Central memory CD8-positive, alpha-beta T cell (primary cell): ENCODE data around the gene ARHGAP10.

Source experiments
- ATAC-seq: fragments of 150-1000 bp; cut with Tn5 transposase; replicated peaks from 2 replicates; pipeline ENCODE4 v1.10.0; 2022; ENCODE audit warnings: mild to moderate bottlenecking, moderate FRiP score, moderate number of reproducible peaks; ENCODE audit not compliant: poor library complexity, severe bottlenecking; ENCODE audit errors: extremely low read depth
- DNase-seq, 2 donors: peaks; one replicate each; pipeline ENCODE4 v3.0.0; 2021; ENCODE audit warnings: low spot score in 2 of 2
- H3K27ac Mint-ChIP-seq: one replicate; pipeline ENCODE4 v1.8.0; 2022; ENCODE audit warnings: low read depth, mild to moderate bottlenecking, moderate library complexity, mixed read lengths
- H3K27me3 Mint-ChIP-seq: one replicate; pipeline ENCODE4 v1.8.0; 2022; ENCODE audit warnings: mixed read lengths
- H3K36me3 Mint-ChIP-seq: one replicate; pipeline ENCODE4 v1.8.0; 2022; ENCODE audit warnings: mild to moderate bottlenecking, moderate library complexity, mixed read lengths; ENCODE audit not compliant: insufficient read depth
- H3K4me1 Mint-ChIP-seq: one replicate; pipeline ENCODE4 v1.8.0; 2022; ENCODE audit warnings: mixed read lengths
- H3K4me3 Mint-ChIP-seq: one replicate; pipeline ENCODE4 v1.8.0; 2022; ENCODE audit warnings: mild to moderate bottlenecking, moderate library complexity, mixed read lengths
- H3K9me3 Mint-ChIP-seq: one replicate; pipeline ENCODE4 v1.8.0; 2022; ENCODE audit warnings: mixed read lengths

The ARHGAP10 gene

GRCh38 chr4:148023512-148024181, 291.8 kb downstream of the ARHGAP10 start:
- Mint-ChIP-seq H3K36me3 (peaks cover 3% of the 10 kb centered on the region), H3K9me3 (peaks cover 9% of the 10 kb centered on the region), H3K4me3 (no peak overlapping the region), H3K4me1 (no peaks in the 10 kb centered on the region), H3K27me3 (no peaks in the 10 kb centered on the region), H3K27ac (no peak overlapping the region)
- DNase-seq (no peak), ATAC-seq (no peak)

- Mint-ChIP-seq H3K4me1 (no peaks in the 10 kb centered on the region), H3K9me3 (peaks cover 11% of the 10 kb centered on the region), H3K36me3 (peaks cover 3% of the 10 kb centered on the region), H3K27me3 (no peaks in the 10 kb centered on the region), H3K4me3 (no peak overlapping the region), H3K27ac (no peak overlapping the region)
- DNase-seq, result no peak
- no peak for ATAC-seq
Measured at GRCh38 chr4:148025981-148026380, 294.1 kb downstream of the ARHGAP10 start.

- no peaks in the 10 kb centered on the region for H3K4me1 Mint-ChIP-seq
- no peak overlapping the region for H3K27ac Mint-ChIP-seq
- DNase-seq, result no peak
- no peak for ATAC-seq
- H3K27me3 Mint-ChIP-seq, result no peaks in the 10 kb centered on the region
- H3K4me3 Mint-ChIP-seq, result no peak overlapping the region
- peaks cover 11% of the 10 kb centered on the region for H3K9me3 Mint-ChIP-seq
- H3K36me3 Mint-ChIP-seq, result peaks cover 3% of the 10 kb centered on the region
Measured at GRCh38 chr4:148027201-148027600, 295.3 kb downstream of the ARHGAP10 start.

- Mint-ChIP-seq H3K9me3 (peaks cover 11% of the 10 kb centered on the region), H3K27ac (no peak overlapping the region), H3K36me3 (no peaks in the 10 kb centered on the region), H3K4me3 (no peak overlapping the region), H3K27me3 (no peaks in the 10 kb centered on the region), H3K4me1 (no peaks in the 10 kb centered on the region)
- ATAC-seq, result no peak
- DNase-seq, result no peak
Measured at GRCh38 chr4:148029781-148030180, 297.9 kb downstream of the ARHGAP10 start.

- DNase-seq (no peak), ATAC-seq (no peak)
- Mint-ChIP-seq H3K9me3 (peaks cover 11% of the 10 kb centered on the region), H3K27ac (no peak overlapping the region), H3K4me3 (no peak overlapping the region), H3K4me1 (no peaks in the 10 kb centered on the region), H3K27me3 (no peaks in the 10 kb centered on the region), H3K36me3 (no peaks in the 10 kb centered on the region)
Measured at GRCh38 chr4:148030193-148030873, 298.4 kb downstream of the ARHGAP10 start.

- no peak for ATAC-seq
- Mint-ChIP-seq H3K9me3 (no peaks in the 10 kb centered on the region), H3K27ac (peak overlapping the region; percentile 55), H3K27me3 (no peaks in the 10 kb centered on the region), H3K4me3 (no peak overlapping the region), H3K4me1 (peaks cover 5% of the 10 kb centered on the region), H3K36me3 (no peaks in the 10 kb centered on the region)
- no peak for DNase-seq
Measured at GRCh38 chr4:148034813-148035212, 302.9 kb downstream of the ARHGAP10 start.

- peaks cover 14% of the 10 kb centered on the region for H3K4me1 Mint-ChIP-seq
- no peaks in the 10 kb centered on the region for H3K27me3 Mint-ChIP-seq
- H3K27ac Mint-ChIP-seq, result no peak overlapping the region
- no peak overlapping the region for H3K4me3 Mint-ChIP-seq
- H3K9me3 Mint-ChIP-seq, result no peaks in the 10 kb centered on the region
- no peak for ATAC-seq
- no peaks in the 10 kb centered on the region for H3K36me3 Mint-ChIP-seq
- DNase-seq, result no peak
Measured at GRCh38 chr4:148041606-148042329, 309.9 kb downstream of the ARHGAP10 start.

GRCh38 chr4:148044089-148044911, 312.4 kb downstream of the ARHGAP10 start:
- Mint-ChIP-seq H3K9me3 (no peaks in the 10 kb centered on the region), H3K4me3 (no peak overlapping the region), H3K4me1 (peaks cover 9% of the 10 kb centered on the region), H3K27ac (no peak overlapping the region), H3K36me3 (peaks cover 4% of the 10 kb centered on the region), H3K27me3 (no peaks in the 10 kb centered on the region)
- no peak for DNase-seq
- no peak for ATAC-seq

GRCh38 chr4:148044912-148045352, 313.0 kb downstream of the ARHGAP10 start:
- Mint-ChIP-seq H3K4me1 (peaks cover 9% of the 10 kb centered on the region), H3K27ac (no peak overlapping the region), H3K36me3 (peaks cover 4% of the 10 kb centered on the region), H3K9me3 (no peaks in the 10 kb centered on the region), H3K27me3 (no peaks in the 10 kb centered on the region), H3K4me3 (no peak overlapping the region)
- ATAC-seq (peak; percentile 46), DNase-seq (no peak)

GRCh38 chr4:148048598-148048997, 316.7 kb downstream of the ARHGAP10 start:
- Mint-ChIP-seq H3K9me3 (no peaks in the 10 kb centered on the region), H3K4me1 (peaks cover 42% of the 10 kb centered on the region), H3K4me3 (no peak overlapping the region), H3K36me3 (peaks cover 6% of the 10 kb centered on the region), H3K27me3 (no peaks in the 10 kb centered on the region), H3K27ac (no peak overlapping the region)
- DNase-seq (no peak), ATAC-seq (no peak)

GRCh38 chr4:148051403-148051802, 319.5 kb downstream of the ARHGAP10 start:
- H3K9me3 Mint-ChIP-seq, result no peaks in the 10 kb centered on the region
- H3K36me3 Mint-ChIP-seq, result peaks cover 9% of the 10 kb centered on the region
- no peaks in the 10 kb centered on the region for H3K27me3 Mint-ChIP-seq
- ATAC-seq (no peak), DNase-seq (no peak)
- no peak overlapping the region for H3K4me3 Mint-ChIP-seq
- H3K4me1 Mint-ChIP-seq, result peaks cover 53% of the 10 kb centered on the region
- peak overlapping the region; percentile 91 for H3K27ac Mint-ChIP-seq

- H3K36me3 Mint-ChIP-seq, result peaks cover 9% of the 10 kb centered on the region
- no peaks in the 10 kb centered on the region for H3K27me3 Mint-ChIP-seq
- H3K4me1 Mint-ChIP-seq, result peaks cover 63% of the 10 kb centered on the region
- peak overlapping the region; percentile 91 for H3K27ac Mint-ChIP-seq
- DNase-seq (peak in 1 of 2 donors; percentile 39), ATAC-seq (peak; percentile 89)
- H3K4me3 Mint-ChIP-seq, result peak overlapping the region; percentile 25
- no peaks in the 10 kb centered on the region for H3K9me3 Mint-ChIP-seq
Measured at GRCh38 chr4:148052448-148052847, 320.6 kb downstream of the ARHGAP10 start.
